Fibroblast of the conjunctiva (primary cell): ENCODE data around the gene CRYGB.
"Not testable (repeated sequence)": the region's sequence is repeated elsewhere in the genome, so short reads cannot be mapped to it uniquely, and the experiment has no call there.

Source experiments
- DNase-seq: peaks from one replicate; pipeline ENCODE4 v3.0.0-alpha.2; 2010; ENCODE audit warnings: low read depth

The CRYGB gene

GRCh38 chr2:208150094-208150493 lies 4.1 kb upstream of the CRYGB start:
- DNase-seq, result no peak

DNA sequence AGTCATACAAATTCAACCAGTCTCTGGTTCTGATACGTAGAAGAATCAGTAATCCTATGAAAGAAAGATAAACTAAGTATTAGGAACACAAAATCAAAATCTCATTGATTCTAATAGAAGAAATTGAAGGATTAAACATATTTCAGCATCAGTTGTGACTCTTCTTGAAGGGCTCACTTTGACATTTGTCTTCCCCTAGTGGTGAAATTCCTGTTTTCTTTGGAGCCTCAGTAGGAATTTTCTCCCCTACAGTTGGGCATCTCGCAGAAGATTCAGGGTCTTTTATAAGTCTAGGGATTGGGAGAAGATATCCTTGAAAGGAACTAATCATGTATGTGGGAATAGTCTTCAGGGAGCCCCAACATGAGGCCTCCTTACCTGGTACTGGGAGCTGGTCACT lies 2.8 kb upstream of the CRYGB start:
- DNase-seq, result no peak

DNA sequence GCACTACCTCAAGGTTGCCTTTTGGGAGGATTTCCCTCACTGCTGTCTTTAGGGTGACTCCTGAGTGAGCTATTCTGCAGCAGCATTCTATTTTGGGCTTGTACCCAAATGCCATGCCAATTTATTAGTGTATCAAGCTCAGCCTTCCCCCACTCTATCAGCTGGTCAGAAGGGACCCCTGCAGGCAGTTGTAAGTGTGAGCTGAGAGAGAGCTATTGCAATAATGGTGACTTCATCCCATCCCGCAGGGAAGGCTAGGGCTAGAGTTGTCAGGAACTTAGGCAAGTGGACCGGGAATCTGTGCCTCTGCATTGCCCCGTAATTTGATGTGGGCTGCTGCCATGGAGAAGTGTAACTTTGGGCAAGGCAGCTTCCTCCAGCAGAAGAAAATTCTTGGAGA lies 1.8 kb upstream of the CRYGB start:
- DNase-seq, result no peak

DNA sequence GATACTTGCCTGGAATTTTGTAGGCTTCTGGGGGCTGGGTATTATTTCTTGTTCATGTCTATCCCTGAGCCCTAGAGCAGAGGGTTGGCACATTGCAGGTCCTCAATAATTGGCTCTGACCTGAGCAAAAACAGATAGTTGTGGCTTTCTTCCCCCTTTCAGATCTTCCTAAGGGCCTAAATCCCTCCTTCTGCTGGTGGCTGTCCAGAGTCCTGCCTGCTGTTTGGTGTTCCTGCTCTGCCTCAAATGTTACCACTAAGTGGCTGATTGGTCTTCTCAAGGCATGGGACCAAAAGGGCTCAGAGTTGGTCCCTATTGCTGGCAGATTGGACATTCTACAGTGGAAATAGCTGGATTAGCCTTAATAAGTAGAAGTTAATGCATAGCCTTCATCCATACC lies 1.1 kb upstream of the CRYGB start:
- no peak for DNase-seq

DNA sequence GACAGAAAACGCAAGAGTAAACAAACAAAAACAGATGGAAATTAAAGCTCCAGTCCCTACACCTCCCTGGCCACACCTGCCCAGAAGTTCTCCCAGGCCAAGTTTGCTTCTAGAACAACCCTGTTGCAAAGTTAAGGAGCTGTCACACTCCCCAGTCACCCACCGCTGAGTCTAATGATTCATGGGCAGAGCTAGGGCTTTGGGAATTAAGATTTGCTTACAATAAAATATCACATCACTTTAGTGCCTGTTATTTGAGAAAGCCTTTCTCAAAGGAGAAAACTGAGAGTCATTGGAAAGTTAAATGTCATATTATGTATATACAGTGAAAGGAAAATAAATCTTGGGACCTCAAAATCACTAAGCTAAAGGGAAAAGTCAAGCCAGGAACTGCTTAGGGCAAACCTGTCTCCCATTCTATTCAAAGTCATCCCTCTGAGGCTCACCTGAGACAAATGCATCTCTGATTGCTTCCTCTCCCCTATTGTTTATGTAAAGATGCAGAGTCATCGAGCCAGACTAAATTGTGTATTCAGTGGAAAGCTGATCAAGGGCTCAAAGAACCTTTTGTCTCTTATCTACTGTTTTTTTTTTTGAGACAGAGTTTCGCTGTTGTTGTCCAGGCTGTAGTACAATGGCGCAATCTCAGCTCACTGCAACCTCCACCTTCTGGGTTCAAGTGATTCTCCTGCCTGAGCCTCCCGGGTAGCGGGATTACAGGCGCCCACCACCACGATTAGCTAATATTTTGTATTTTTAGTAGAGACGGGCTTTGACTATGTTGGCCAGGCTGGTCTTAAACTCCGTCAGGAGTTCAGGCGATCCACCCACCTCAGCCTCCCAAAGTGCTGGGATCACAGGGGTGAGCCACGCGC lies 2.8 kb downstream of the CRYGB start:
- no peak for DNase-seq

DNA sequence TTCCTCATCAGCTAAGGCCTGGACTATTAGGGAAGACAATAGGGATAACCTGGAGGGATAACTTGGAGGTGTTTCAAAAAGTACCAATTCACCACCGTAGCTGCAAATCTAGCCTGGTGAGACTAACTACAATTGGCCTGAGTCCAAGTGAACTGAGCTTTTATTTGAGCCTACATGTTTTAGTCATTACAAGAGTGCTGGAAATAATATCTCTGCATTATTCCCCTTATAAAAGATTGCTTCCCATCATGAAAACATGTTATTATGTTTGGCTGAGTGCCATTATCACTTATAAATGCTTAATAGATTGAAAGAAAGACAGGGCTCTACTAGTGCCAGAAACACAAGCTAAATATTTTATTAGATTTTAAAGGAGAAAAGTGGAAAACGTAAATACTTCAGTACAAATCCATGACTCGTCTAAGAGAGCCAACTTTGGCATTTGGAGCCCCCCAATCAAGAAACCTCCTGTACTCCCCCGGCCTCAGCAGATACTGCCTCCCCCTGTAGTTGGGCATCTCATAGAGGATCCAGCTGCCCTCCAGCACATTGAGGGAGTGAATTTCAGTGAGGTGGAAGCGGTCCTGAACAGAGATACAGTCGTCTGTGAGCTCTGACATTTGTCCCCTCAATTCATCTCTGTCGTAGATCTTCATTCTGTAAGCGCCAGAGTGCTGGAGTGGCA lies 3.6 kb downstream of the CRYGB start:
- peak; percentile 5 for DNase-seq

DNA sequence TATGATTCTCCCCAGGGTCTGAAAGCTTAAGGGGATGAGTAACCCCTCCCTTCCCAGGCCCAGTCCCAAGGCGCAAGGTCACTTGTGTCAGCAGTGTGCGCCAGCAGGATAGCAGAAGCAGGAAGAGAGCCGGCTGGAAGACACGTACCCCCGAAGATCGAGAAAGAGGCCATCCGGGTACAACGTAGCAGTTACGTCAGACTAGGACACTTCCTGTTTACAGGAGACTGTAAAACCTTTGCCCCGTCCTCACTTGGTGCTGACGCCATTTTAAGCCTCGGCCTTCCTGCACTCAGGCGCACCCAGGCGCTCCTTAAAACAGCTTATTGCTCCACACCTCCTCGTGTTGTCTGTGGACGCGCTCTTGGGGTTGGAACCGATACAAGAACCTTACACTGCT lies 6.5 kb downstream of the CRYGB start:
- DNase-seq, result no peak

DNA sequence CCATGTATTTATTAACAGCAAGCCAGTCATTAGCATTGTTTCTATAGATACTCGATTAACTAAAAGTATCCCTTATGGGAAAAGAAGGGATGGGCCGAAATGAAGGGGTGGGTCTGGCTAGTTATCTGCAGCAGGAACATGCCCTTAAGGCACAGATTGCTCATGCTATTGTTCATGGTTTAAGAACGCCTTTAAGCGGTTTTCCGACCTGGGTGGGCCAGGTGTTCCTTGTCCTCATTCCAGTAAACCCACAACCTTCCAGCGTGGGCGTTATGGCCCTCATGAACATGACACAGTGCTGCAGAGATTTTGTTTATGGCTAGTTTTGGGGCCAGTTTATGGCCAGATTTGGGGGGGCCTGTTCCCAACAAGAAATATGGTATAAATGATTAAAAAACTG lies 7.6 kb downstream of the CRYGB start:
- DNase-seq, result not testable (repeated sequence)

DNA sequence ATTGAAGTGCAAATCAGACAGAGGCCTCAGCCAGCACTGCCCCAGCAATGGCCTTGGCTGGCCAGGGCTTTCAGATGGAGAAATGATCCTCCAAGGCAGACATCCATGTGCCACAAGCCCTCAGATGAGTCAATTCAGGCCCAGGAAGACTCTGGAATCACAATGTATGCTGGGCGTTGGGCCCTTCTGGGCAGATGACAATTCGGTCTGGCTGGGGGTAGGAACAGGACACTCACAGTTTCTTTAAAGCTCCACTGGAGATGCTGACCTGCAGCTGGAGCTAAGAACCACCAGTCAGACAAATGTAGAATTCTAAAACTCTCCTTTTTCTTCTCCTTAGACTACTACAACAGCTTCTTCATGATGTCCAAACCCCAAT lies 9.3 kb downstream of the CRYGB start:
- no peak for DNase-seq

- no peak for DNase-seq
These were observed 9.9 kb downstream of the CRYGB start for GRCh38 chr2:208135794-208136715.

DNA sequence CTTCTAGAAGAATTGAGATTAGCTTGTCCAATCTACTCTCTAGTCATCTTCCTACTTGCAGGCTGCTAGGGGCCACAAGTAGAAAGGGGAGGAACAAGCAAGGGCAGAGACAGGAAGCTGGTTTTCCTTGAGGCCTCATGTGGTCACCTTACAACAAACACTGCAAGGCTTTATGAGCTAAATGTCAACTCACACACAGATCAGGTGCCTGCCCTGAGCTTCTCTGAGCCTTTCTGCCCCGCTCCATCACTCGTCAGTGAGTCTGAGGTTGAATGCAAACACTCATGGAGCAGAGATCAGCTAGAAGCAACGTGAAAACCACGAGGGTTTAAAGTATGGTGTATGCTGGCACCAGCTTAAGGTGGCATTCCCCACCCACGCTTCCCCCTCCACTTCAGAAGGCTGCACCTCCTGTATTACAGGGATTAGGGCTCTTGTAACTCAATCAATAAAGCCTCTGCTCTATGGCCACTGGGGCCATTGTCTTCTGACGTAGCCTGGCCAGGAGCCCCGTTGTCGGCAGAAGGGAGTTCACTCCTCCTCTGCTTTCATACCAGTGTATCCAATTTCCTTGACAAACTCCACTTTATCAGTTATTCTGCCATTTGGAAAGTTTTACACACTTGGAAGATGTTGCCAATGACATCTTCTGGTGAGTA lies 10.9 kb downstream of the CRYGB start:
- no peak for DNase-seq

DNA sequence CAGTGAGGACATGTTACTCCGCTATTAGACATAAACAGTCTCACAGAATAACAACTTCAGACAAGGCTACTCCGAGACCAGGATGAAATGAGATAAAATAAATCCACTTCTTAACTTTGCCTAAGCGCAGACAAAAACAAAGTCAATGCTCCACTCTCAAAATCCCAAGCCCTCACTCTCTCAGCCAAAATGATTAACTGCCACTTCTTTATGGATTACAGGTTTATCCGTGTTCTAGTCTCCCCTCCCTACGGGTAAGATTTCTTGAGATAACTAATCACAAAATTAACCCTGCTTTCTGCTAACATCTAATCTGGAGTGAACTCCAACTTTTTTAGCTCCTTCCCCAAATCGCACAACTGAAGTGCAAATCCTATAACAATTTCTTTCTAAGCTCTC lies 15.2 kb downstream of the CRYGB start:
- DNase-seq, result no peak

- DNase-seq, result no peak
These were observed 15.9 kb downstream of the CRYGB start, which contains the start of gene CRYGC for GRCh38 chr2:208129744-208130711. CRYGC (minus strand) TSS chr2:208129828; CDS start chr2:208129792, 36 bp downstream.

DNA sequence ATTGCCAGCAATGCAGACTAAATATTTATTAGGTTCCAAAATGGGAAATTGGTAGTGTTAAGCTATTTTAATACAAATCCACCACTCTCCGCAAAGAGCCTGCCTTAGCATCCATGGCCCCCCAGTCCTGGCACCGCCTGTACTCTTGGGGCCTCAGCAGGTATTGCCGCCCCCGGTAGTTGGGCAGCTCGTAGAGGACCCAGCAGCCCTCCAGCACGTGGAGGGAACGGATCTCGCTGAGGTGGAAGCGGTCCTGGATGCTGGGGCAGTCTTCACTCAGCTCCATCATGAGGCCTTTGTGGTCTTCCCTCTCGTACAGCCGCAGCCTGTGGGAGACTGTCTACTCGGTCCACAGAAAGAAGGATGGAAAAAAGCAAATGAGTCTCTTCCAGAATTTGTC lies 17.8 kb downstream of the CRYGB start:
- no peak for DNase-seq

GRCh38 chr2:208127090-208127489 lies 18.9 kb downstream of the CRYGB start:
- no peak for DNase-seq

- DNase-seq, result no peak
These were observed 20.7 kb downstream of the CRYGB start for GRCh38 chr2:208125251-208125650.

- DNase-seq, result not testable (repeated sequence)
These were observed 21.8 kb downstream of the CRYGB start, which contains the start of gene CRYGD for GRCh38 chr2:208124013-208124715. CRYGD (minus strand) TSS chr2:208124524; CDS start chr2:208124473, 51 bp downstream.

DNA sequence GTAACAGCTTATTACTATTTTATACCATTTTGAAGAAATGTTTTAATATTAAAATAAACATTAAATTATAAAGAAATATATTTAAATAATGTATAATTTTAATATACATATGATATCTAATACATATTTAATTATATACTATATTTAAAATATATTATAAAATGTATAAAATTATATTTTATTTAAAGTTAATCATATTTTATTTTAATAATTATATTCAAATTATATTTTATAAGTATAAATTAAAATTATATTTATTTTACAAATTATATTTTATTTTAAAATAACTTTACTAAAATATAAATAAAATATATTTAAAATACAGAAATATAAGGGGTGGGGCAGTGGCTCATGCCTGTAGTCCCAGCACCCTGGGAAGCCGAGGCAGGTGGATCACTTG lies 23.7 kb downstream of the CRYGB start:
- no peak for DNase-seq

DNA sequence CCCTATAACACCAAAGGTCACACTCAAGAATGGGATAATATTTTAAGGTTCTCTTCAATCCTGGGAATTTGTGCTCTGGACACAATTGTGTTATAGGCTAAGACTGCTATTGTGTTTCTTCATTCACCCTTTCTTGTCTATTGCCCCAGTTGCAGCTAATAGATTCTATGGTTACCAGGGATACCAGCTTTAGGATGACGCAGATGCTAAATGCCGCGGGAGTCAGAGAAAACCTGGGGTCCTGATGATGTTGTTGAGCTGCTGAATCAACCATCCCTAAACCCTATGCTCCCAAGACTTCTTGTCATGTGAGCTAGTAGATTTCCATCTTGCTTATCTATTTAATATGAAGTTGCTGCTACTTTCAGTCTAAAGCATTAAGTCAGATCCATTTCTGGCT lies 27.0 kb downstream of the CRYGB start:
- no peak for DNase-seq

DNA sequence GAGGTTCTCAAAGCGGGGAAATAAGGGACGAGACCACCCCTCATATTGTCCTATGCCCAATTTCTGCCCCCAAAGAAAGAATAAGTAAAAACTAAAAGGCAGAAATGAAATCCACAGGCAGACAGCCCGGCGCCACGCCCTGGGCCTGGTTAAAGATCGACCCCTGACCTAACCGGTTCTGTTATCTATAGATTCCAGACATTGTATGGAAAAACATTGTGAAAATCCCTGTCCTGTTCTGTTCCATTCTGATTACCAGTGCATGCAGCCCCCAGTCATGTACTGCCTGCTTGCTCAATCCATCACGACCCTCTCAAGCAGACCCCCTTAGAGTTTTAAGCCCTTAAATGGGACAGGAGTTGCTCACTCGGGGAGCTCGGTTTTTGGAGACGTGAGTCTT lies 28.6 kb downstream of the CRYGB start:
- not testable (repeated sequence) for DNase-seq
